H4 (cell line): ENCODE results near the gene WDR46. TPM values are rescaled to one million over a fixed set of nuclear protein-coding genes. Genes with fewer than 3 reads are reported as not detected.

ENCODE experiments used
- total RNA-seq: library from RNA; depleted of rRNA; stranded (reverse); fragments of >200 nt; shearing (Covaris generic); gene quantifications from 2 replicates; pipeline ENCODE4 v1.2.3, GENCODE V29; 2014; rRNA removed

Gene WDR46
- total RNA-seq, 1 experiment from 2014 or later, result 99.5 TPM

Other genes with a start within 250 kb of the WDR46 start
- 5.2 and 5.4 TPM in 2 replicates for gene HLA-DPA1, start 215.6 kb downstream of the WDR46 start, total RNA-seq
- 25.4 and 47.3 TPM in 2 replicates for gene HLA-DPB1, start 213.2 kb downstream of the WDR46 start, total RNA-seq
- 0.10 and 0.39 TPM in 2 replicates for gene COL11A2, start 96.8 kb downstream of the WDR46 start, total RNA-seq
- 7.8 and 8.3 TPM in 2 replicates for gene RXRB, start 88.6 kb downstream of the WDR46 start, total RNA-seq
- 64.8 and 69.5 TPM in 2 replicates for gene SLC39A7, start 88.4 kb downstream of the WDR46 start, total RNA-seq
- gene HSD17B8, start 84.6 kb downstream of the WDR46 start, total RNA-seq, result 1.2 and 5.6 TPM in 2 replicates
- gene RING1, start 80.7 kb downstream of the WDR46 start, total RNA-seq, result 26.9 and 29.3 TPM in 2 replicates
- gene VPS52, start 17.4 kb downstream of the WDR46 start, total RNA-seq, result 16.9 and 38.9 TPM in 2 replicates
- gene RPS18, start 17.2 kb downstream of the WDR46 start, total RNA-seq, result 2,534 and 2,796 TPM in 2 replicates
- gene B3GALT4, start 12.1 kb downstream of the WDR46 start, total RNA-seq, result not detected in 2 replicates
- gene PFDN6, start 362 bp upstream of the WDR46 start, total RNA-seq, result 85.0 and 105 TPM in 2 replicates
- gene RGL2, start 9.7 kb upstream of the WDR46 start, total RNA-seq, result 14.7 and 17.5 TPM in 2 replicates
- 56.5 and 69.8 TPM in 2 replicates for gene TAPBP, start 24.8 kb upstream of the WDR46 start, total RNA-seq
- gene ZBTB22, start 28.5 kb upstream of the WDR46 start, total RNA-seq, result 7.9 and 11.3 TPM in 2 replicates
- gene DAXX, start 33.7 kb upstream of the WDR46 start, total RNA-seq, result 45.4 and 73.9 TPM in 2 replicates
- gene KIFC1, start 102.6 kb upstream of the WDR46 start, total RNA-seq, result 52.4 and 67.2 TPM in 2 replicates
- gene PHF1, start 121.8 kb upstream of the WDR46 start, total RNA-seq, result 20.4 and 20.5 TPM in 2 replicates
- gene CUTA, start 128.9 kb upstream of the WDR46 start, total RNA-seq, result 183 and 222 TPM in 2 replicates
- 0.37 and 0.75 TPM in 2 replicates for gene SYNGAP1, start 130.8 kb upstream of the WDR46 start, total RNA-seq
- 5.6 and 7.6 TPM in 2 replicates for gene ZBTB9, start 165.3 kb upstream of the WDR46 start, total RNA-seq